ENCODE data around the gene COA8. TPM values are rescaled to one million over a fixed set of nuclear protein-coding genes. Genes with fewer than 3 reads are reported as not detected.
A peak's percentile ranks its signal among the peaks of the same experiment; 100 is the strongest.

Gene COA8
- total and polyA plus RNA-seq, 2 of the 8 experiments (the other 6 are each of a cell fraction or from before 2014, with no cell fraction given), result 7.1 to 35.5 TPM

- FAIRE-seq (no peak), DNase-seq (ENCODE audit: low read depth in 1 of 2, low spot score in 2 of 2) (peak in 1 of 2 experiments; percentile 98)
- H3K4me3 ChIP-seq (ENCODE audit: extremely low read depth in 1 of 4, insufficient read depth in 2 of 4, low read depth in 3 of 4, low read length in 4 of 4), result peak within 1 kb of the TSS; percentile 51 to 92 (median 70)
- CTCF ChIA-PET (ENCODE audit: partially characterized antibody), result no interaction called here
- peaks cover 7 to 14% of the 10 kb centered on the region in 2 experiments for H4K20me1 ChIP-seq (replicated peaks in 1 of 2; ENCODE audit: control insufficient read depth in 1 of 2, insufficient read depth in 2 of 2, low read length in 2 of 2)
- H2BK20ac ChIP-seq (ENCODE audit: low read length), result no peak within 1 kb of the TSS
- H3K23ac ChIP-seq (ENCODE audit: insufficient read length), result no peak within 1 kb of the TSS
- WGBS, 2 experiments (ENCODE audit: extremely low coverage in 1 of 2, insufficient coverage in 1 of 2, insufficient read length in 1 of 2, insufficient replicate concordance in 2 of 2, low coverage in 1 of 2, low lambda C conversion rate in 2 of 2, missing lambda C conversion rate in 1 of 2), result 1% methylated on average over 16 of the region's 97 CpGs; no CpG with 5 or more reads in 1 of the 2 experiments
- H2BK15ac ChIP-seq (ENCODE audit: low read length), result no peak within 1 kb of the TSS
- H3K14ac ChIP-seq (ENCODE audit: insufficient read length), result no peak within 1 kb of the TSS
- peak within 1 kb of the TSS; percentile 64 for H3K56ac ChIP-seq (replicated peaks; ENCODE audit: insufficient read length, low read depth, low read length)
- H3K27me3 ChIP-seq (replicated peaks in 1 of 4; ENCODE audit: control insufficient read depth in 3 of 4, extremely low read depth in 1 of 4, insufficient read depth in 3 of 4, low read length in 3 of 4), result no peaks in the 10 kb centered on the region
- peak within 1 kb of the TSS; percentile 57 for H4K5ac ChIP-seq (ENCODE audit: insufficient read length, low read depth, low read length)
- no peaks in the 10 kb centered on the region for H3K9me3 ChIP-seq (ENCODE audit: insufficient read depth in 2 of 2, low read depth in 1 of 2, low read length in 1 of 2)
- peak within 1 kb of the TSS; percentile 71 to 99 (median 86) for H3K9ac ChIP-seq (replicated peaks in 1 of 4; ENCODE audit: extremely low read depth in 1 of 4, low read depth in 3 of 4, low read length in 3 of 4)
- H2AFZ ChIP-seq (ENCODE audit: low read length), result no peak within 1 kb of the TSS
- H3K79me1 ChIP-seq (ENCODE audit: low read depth, low read length), result peaks cover 4% of the 10 kb centered on the region; the same call in 1 of the 2 replicates
- no peaks in the 10 kb centered on the region for H3K36me3 ChIP-seq (ENCODE audit: control insufficient read depth in 2 of 4, insufficient read depth in 4 of 4, low read length in 3 of 4)
- H3K27ac ChIP-seq (ENCODE audit: low read depth, low read length), result peak within 1 kb of the TSS; percentile 52
- H3K23me2 ChIP-seq (ENCODE audit: low read depth, low read length), result peaks cover 6% of the 10 kb centered on the region; the same call in 1 of the 2 replicates
- H4K8ac ChIP-seq (ENCODE audit: extremely low read depth, insufficient read depth, low read length), result peak within 1 kb of the TSS; percentile 97
- peak within 1 kb of the TSS; percentile 81 for H4K91ac ChIP-seq (replicated peaks; ENCODE audit: insufficient read length, low read length)
- peaks cover 5 to 18% (median 9%) of the 10 kb centered on the region in 4 experiments for H3K4me1 ChIP-seq (replicated peaks in 1 of 4; ENCODE audit: control insufficient read depth in 3 of 4, insufficient read depth in 4 of 4, low read length in 3 of 4)
- peaks cover 13 to 40% of the 10 kb centered on the region in 2 experiments for H3K79me2 ChIP-seq (ENCODE audit: control insufficient read depth in 1 of 2, insufficient read depth in 2 of 2, low read length in 2 of 2)
- POLR2A ChIA-PET (ENCODE audit: partially characterized antibody), result interaction anchor here (0.6 to 2.2 kb wide), 11 partner anchors 10 to 213 kb away, joined by 3 to 8 read pairs (median 4); partner anchors contain the start of gene XRCC3
- H2BK5ac ChIP-seq (ENCODE audit: low read depth, low read length), result peak within 1 kb of the TSS; percentile 90
- H2AK5ac ChIP-seq (ENCODE audit: low read depth, low read length), result no peak within 1 kb of the TSS
- H2BK120ac ChIP-seq (replicated peaks; ENCODE audit: low read depth, low read length), result no peak within 1 kb of the TSS
- H2BK12ac ChIP-seq (ENCODE audit: low read depth, low read length), result no peak within 1 kb of the TSS
- H3K4me2 ChIP-seq (ENCODE audit: insufficient read depth in 1 of 2, low read depth in 2 of 2, low read length in 2 of 2), result peak within 1 kb of the TSS; percentile 72 to 89
- H3K18ac ChIP-seq (ENCODE audit: extremely low read depth, low read length), result peak within 1 kb of the TSS; percentile 78
- H3K4ac ChIP-seq (replicated peaks; ENCODE audit: insufficient read length, low read depth, low read length), result peak within 1 kb of the TSS; percentile 44
- TF ChIP-seq GTF2F1 (IDR thresholded peaks at IDR 0.05; ENCODE audit: borderline replicate concordance, low read depth, low read length), result no peak
- no peak for TF ChIP-seq SP2 (IDR thresholded peaks at IDR 0.05; ENCODE audit: low read length)
- TF ChIP-seq RAD21 (IDR thresholded peaks at IDR 0.05 in 1 of 2, conservative IDR thresholded peaks at IDR 0.05 in 1 of 2; ENCODE audit: low read depth in 2 of 2, low read length in 2 of 2), result no peak
- no peak for TF ChIP-seq NRF1 (IDR thresholded peaks at IDR 0.05; ENCODE audit: low read depth, low read length)
- no peak for TF ChIP-seq SP4 (IDR thresholded peaks at IDR 0.05; ENCODE audit: low read length)
- no peak for TF ChIP-seq FOSL1 (IDR thresholded peaks at IDR 0.05; ENCODE audit: insufficient read depth, low read depth, low read length)
- TF ChIP-seq SIX5 (IDR thresholded peaks at IDR 0.05; ENCODE audit: low read depth, low read length), result no peak
- peak; percentile 75 for TF ChIP-seq TAF7 (optimal IDR thresholded peaks at IDR 0.05; ENCODE audit: borderline replicate concordance, low read depth, low read length)
- no peak for TF ChIP-seq NANOG (IDR thresholded peaks at IDR 0.05; ENCODE audit: insufficient read depth, low read depth, low read length, poor library complexity, severe bottlenecking)
- no peak for TF ChIP-seq POU5F1 (IDR thresholded peaks at IDR 0.05; ENCODE audit: low read depth, low read length)
- TF ChIP-seq CEBPB (IDR thresholded peaks at IDR 0.05; ENCODE audit: low read depth, low read length), result no peak
- no peak for TF ChIP-seq CBX8 (IDR thresholded peaks at IDR 0.05; ENCODE audit: borderline replicate concordance, low read depth, low read length)
Observed at GRCh38 chr14:103628684-103629502, 66.1 kb downstream of the COA8 start, which contains the start of gene KLC1. KLC1 (plus strand) TSS chr14:103629211; CDS start chr14:103654565, 25,354 bp downstream.

All from H1 (cell line).